GM12801 (cell line): ENCODE data around the gene HAT1.

ENCODE experiments used
- CTCF ChIP-seq: IDR thresholded peaks from one replicate; pipeline ENCODE4 v1.5.1; 2011; ENCODE audit warnings: control low read depth; ENCODE audit not compliant: insufficient read length; ENCODE audit errors: extremely low read depth

The HAT1 gene

GRCh38 chr2:171999604-172000469 lies 77.6 kb downstream of the HAT1 start, which contains the start of gene METAP1D:
Gene METAP1D, plus strand, starts transcription at chr2:171999953. Its CDS starts 17 bp downstream, at chr2:171999970.
- TF ChIP-seq CTCF = no peak

DNA sequence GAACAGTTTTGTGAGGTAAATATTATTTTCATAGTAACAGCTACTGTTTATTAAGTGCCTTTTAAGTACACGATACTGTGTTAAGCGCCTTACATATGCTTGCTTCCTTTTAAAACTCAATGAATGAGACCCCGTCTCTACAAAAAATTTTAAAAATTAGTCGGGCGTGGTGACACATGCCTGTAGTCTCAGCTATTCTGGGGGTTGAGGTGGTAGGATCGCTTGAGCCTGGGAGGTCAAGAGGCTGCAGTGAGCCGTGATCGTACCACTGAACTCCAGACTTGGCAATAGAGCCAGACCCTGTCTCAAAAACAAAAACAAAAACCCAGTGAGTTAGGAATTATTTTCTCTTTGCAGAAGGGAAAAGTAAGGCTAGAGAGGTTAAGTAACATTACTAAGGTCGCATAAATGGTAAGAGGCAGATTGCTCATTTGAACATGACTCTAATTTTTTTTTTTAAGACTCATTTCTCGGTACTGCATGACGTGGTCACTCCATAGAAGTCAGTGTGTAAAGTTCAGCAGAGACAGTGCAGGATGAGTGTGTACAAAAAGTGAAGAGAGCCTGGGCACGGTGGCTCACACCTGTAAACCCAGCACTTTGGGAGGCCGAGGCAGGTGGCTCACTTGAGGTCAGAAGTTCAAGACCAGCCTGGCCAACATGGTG lies 78.6 kb downstream of the HAT1 start:
- TF ChIP-seq CTCF = no peak

- TF ChIP-seq CTCF = no peak
Measured at GRCh38 chr2:172007372-172007771, 85.1 kb downstream of the HAT1 start.

DNA sequence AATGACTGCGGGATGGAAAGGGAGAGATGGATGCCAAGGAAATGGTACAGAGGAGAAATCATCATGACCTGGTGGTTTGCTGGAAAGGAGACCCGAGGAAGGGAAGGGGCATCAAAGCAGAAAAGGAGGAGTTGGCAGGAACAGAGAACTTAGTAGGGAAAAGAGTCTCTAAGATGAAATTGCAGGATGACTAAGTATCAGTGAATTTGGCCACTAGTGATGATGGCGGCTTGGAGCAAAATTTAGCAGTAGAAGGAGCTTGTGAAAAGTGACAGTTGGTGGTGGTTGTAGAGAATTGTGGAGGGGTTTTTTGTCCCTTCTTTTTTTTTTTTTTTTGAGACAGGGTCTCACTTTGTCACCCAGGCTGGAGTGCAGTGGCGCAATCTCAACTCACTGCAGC lies 87.6 kb downstream of the HAT1 start:
- no peak for TF ChIP-seq CTCF

DNA sequence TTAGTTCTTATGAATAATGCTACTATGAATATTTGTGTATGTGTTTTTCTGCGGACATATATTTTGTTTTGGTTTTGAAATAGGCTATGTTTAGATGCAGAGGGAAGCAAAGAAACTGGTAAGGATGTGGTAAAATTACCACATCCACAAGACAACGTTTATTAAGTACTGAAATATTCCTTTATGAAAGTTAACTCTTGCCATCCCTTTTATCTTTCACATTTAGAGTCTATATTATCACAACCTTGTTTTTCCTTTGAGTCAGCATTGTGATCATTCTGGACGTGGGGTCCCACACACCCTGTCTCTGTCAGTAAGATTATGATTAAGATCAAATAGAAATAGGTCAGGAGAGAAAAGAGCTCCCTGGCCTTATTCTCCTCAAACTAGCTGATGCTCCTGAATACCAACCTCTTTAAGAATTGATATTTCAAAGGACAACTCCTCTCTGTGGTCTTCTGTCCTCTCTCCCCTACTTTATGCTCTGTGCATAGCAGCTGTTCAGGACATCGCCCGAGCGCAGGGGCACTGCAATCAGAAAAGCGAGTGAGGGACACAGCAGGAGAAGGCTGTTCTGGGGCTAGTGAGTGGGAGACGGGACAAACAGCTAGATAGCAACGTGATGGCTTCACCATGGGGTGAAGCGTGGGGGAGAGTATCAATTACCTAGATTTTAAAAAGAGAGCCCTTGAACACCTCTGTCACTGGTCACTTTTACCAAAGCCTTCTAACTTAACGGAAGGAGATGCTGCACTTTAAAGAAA lies 89.7 kb downstream of the HAT1 start:
- TF ChIP-seq CTCF = no peak

DNA sequence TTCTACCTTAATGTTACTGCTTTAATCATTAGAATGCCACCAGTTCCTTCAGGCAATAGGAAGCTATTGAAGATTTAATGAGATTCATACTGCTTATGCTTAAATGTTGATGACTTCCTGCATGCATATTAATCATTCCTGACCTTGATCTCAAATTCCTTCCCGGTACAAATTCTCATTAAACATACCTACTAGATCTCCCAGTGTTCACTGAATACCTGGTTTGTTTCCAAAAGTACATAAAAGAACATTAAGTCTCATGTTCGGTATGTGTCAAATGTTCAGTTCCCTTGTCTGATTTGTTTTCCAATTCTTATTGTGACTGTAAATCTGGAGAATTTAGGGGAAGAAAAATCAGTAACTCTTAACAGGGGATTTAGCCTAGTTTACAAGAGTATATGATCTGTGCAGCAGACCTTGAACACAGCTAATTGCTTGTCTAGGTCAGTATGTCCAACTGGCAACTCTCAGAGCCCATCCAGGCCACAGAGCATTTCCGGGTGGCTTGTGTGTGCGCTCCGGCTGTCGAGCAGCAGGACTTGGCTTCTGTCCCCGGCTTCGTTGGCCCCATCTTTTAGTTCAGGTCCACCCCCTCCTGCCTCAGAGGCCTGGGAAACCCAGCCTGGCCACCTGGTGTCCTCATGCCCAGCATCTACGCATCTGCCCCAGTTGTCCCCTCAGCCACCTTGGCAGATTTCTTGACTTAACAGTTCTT lies 90.6 kb downstream of the HAT1 start:
- no peak for TF ChIP-seq CTCF
